ENCODE measurements around the gene ROR1.
A peak's percentile ranks its signal among the peaks of the same experiment; 100 is the strongest.

ROR1 gene

DNA sequence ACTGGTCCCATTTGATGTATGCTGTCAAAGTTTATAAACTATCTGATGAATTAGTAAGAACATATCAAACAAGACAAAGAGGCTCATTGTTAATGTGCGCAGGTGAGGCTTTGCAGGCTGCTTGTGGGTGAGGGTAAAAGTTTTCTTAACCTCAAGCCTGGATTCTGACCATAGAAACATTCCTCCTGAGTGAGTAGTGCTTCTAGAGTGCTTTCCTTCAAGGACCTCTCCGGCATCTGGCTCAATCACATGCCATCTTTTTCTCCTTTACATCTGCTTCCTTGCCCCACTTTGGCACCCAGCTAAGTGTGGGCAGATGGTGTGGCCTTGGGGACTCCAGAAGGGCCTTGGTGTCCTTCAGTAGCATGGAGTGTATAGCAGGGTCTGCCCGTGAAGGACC lies 104.0 kb downstream of the ROR1 start:
- ATAC-seq (no peak), DNase-seq (no peak)
- no peaks in the 10 kb centered on the region for H3K4me1 Mint-ChIP-seq
- H3K27ac Mint-ChIP-seq, result no peak overlapping the region
- no peaks in the 10 kb centered on the region for H3K9me3 Mint-ChIP-seq
- no peak overlapping the region for H3K4me3 Mint-ChIP-seq
- H3K27me3 Mint-ChIP-seq, result no peaks in the 10 kb centered on the region
- H3K36me3 Mint-ChIP-seq (ENCODE audit: low read depth), result no peaks in the 10 kb centered on the region

DNA sequence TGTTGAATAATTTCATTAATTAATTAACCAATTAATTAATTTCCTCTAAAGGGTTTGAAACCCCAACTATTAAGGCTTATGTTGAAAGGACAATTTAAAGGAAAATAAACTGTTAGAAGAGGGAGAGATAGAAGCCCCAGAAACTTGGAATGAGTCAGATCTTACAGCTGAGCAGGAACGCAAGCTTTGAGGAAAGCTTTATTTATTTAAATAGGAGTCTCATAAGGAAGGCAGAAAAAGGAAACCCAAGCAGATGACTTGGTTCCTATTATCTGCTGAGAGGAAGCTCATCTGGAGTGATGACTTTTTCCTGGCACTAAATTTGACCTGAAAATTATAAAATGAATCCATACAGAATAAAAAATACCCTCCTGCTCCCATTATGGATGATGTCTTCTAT lies 105.1 kb downstream of the ROR1 start:
- DNase-seq, result no peak
- no peaks in the 10 kb centered on the region for H3K27me3 Mint-ChIP-seq

DNA sequence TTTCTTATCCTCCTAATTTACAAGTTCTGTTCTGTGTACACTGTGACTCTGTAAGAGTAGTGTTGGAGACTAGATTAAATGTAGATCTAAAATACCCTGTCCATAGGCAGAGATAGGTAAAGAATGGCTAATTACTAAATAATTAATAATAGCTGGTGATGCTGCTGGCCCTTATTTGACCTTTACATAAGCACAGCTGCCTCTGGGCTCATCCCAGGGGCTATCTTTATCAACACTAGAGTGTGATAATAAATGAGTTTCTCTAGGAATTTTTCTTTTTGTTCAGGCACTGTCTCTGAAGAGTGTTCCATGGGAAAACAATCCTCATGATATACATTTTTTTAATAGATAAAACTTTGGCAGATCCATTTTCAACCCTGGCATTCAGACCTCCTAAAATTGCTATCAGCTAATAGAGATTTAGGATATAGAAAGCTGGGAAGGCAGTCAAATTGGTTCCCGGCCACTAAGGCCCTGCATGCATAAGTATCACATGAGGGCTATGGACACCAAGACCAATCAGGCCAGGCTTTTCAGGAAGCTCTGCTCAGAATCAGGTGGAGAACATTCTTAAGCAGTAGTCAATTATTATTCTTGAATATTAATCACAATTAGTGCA lies 107.2 kb downstream of the ROR1 start:
- ATAC-seq (no peak), DNase-seq (no peak)
- Mint-ChIP-seq H3K4me1 (no peaks in the 10 kb centered on the region), H3K4me3 (no peak overlapping the region), H3K36me3 (ENCODE audit: low read depth) (no peaks in the 10 kb centered on the region), H3K9me3 (no peaks in the 10 kb centered on the region), H3K27ac (no peak overlapping the region), H3K27me3 (no peaks in the 10 kb centered on the region)

More for the DNA sequence above, 105.1 kb downstream of the ROR1 start:
- H3K4me3 Mint-ChIP-seq, result no peak overlapping the region
- H3K27ac Mint-ChIP-seq, result no peak overlapping the region
- H3K36me3 Mint-ChIP-seq (ENCODE audit: low read depth), result no peaks in the 10 kb centered on the region
- no peaks in the 10 kb centered on the region for H3K9me3 Mint-ChIP-seq
- no peaks in the 10 kb centered on the region for H3K4me1 Mint-ChIP-seq
- ATAC-seq, result no peak

DNA sequence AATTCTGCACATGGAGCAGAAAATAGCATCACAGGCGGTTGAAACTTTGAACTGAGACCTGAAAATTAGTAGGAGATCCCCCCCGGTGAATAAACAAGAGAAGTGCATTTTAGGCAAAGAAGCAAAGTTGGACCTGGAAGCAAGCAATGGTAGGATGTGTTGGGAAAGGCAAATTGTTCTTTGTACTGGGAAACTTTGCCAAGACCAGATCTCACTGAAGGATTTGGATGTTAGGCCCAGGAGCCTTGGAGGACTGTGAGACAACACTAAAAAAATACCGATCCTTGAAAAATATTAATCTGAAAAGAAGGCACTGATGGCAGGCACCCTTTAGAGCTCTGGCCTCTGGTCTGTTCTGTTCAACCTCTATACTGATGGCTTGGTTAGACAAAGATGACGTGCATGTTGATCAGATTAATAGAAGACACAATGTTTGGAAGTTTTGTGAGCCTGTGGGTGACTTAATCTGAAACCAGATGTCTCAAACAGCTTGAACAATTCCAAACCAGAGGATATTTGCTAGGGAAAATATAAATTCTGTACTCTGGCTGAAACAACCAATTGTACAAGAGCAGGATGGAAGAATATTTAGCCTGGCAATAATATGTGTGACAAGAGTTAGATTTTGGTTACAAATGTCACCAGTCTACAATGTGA lies 108.4 kb downstream of the ROR1 start:
- ATAC-seq (no peak), DNase-seq (no peak)
- no peak overlapping the region for H3K27ac Mint-ChIP-seq
- no peaks in the 10 kb centered on the region for H3K36me3 Mint-ChIP-seq (ENCODE audit: low read depth)
- no peaks in the 10 kb centered on the region for H3K4me1 Mint-ChIP-seq
- no peaks in the 10 kb centered on the region for H3K9me3 Mint-ChIP-seq
- no peaks in the 10 kb centered on the region for H3K27me3 Mint-ChIP-seq
- no peak overlapping the region for H3K4me3 Mint-ChIP-seq

DNA sequence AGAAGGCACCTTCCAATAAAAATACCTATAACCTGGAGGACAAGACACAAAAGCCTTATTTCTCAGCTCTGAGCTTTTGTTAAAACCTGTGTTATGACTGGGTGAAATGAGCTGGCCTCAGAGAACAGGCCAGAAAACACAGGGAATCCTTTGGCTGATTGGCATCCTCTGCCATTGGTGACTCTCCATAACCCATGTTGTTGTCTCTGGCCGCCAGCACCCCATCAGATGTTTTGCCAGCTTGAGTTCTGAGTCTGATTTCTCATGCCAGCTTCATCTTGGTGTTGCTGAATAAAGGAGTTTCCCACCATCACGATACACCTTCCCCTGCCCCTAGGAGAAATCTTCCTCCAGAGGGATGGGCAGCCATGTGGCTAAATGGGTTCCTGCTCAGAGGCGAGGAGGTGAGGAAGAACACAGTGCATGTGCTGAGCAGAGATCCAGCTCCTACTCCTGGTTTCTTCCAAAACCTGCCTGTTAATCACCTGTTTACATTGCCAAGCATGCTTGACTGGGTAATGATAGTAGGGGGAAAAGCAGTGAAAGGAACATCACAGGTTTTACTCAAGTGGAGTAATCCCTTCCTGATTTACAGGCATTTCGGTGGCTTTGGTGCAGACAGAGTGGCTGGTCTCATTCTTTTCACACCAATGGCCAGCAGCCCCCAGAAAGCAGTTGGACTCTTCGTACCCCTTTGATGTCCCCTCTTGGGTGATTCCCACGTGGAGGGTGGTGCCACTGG lies 109.8 kb downstream of the ROR1 start:
- Mint-ChIP-seq H3K36me3 (ENCODE audit: low read depth) (no peaks in the 10 kb centered on the region), H3K4me3 (no peak overlapping the region), H3K4me1 (no peaks in the 10 kb centered on the region), H3K27ac (no peak overlapping the region), H3K27me3 (no peaks in the 10 kb centered on the region), H3K9me3 (no peaks in the 10 kb centered on the region)
- ATAC-seq, result no peak
- no peak for DNase-seq

DNA sequence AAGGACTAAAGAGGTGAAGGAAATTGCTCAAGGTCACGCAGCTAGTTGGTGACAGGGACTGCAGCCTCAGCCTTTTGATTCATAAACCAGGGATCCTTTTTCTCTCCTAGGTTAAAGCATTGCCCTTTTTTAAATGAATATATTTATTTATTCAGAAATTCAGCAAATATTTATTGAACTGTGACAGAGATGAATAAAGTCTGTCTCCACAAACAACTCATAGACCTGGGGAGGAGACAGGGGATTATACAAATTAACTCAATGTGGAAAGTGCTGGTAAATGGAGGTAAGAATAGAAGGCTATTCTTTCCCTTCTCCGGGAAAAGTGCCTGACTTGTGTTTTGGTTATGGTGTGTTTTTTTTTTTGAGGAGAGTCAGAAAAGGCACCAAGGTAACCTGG lies 110.7 kb downstream of the ROR1 start:
- Mint-ChIP-seq H3K4me1 (no peaks in the 10 kb centered on the region), H3K4me3 (no peak overlapping the region), H3K27ac (no peak overlapping the region), H3K9me3 (no peaks in the 10 kb centered on the region), H3K36me3 (ENCODE audit: low read depth) (no peaks in the 10 kb centered on the region), H3K27me3 (no peaks in the 10 kb centered on the region)
- DNase-seq (no peak), ATAC-seq (no peak)

DNA sequence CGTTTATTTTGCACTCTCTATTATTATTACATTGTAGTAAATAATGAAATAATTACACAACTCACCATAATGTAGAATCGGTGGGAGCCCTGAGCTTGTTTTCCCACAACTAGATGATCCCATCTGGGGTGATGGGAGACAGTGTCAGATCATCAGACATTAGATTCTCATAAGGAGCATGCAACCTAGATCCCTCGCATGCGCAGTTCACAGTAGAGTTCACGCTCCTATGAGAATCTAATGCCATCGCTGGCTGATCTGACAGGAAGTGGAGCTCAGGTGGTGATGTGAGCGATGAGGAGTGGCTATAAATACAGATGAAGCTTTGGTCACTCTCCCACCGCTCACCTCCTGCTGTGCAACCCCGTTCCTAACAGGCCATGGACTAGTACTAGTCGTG lies 112.1 kb downstream of the ROR1 start:
- ATAC-seq (no peak), DNase-seq (no peak)
- H3K27ac Mint-ChIP-seq, result no peak overlapping the region
- no peaks in the 10 kb centered on the region for H3K36me3 Mint-ChIP-seq (ENCODE audit: low read depth)
- peaks cover 2% of the 10 kb centered on the region for H3K4me1 Mint-ChIP-seq
- no peak overlapping the region for H3K4me3 Mint-ChIP-seq
- H3K9me3 Mint-ChIP-seq, result no peaks in the 10 kb centered on the region
- no peaks in the 10 kb centered on the region for H3K27me3 Mint-ChIP-seq

DNA sequence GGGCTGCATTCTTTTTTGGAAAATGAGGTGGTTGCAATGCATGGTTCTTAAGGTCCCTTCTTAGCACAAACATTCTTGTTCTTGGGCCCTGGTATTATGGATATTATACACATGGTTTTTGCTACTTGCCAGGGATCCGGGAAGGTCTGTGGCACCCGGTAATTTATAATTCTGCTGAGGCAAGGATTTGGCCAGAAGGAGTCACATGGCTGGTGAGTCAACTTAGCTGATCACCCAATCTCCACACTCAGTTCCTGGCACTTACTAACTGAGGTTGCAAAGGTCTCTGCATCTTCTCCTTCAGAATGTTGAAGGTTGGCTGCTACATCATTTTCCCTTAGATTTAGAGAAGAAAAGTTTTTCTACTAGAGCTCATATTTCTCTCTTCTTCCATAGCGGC lies 112.5 kb downstream of the ROR1 start:
- no peak for ATAC-seq

DNA sequence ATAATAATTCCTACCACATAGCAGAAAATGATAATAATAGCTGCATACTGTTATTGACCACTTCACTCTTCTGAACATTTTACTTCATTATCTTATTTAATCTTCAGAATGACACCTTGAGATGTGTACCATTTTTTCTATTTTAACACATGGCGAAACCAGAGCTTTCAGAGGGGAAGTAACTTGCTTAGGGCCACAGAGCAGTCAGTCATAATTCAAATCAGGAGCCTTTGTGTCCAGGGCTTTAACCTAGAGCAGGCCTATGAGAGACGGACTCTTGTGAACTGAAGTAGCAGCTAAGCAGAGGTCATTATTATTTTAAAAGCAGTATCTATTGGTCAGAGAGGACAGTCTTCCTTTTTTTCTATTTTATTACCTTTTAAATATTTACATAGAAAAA lies 114.0 kb downstream of the ROR1 start:
- H3K4me1 Mint-ChIP-seq, result peaks cover 8% of the 10 kb centered on the region
- H3K4me3 Mint-ChIP-seq, result no peak overlapping the region
- H3K9me3 Mint-ChIP-seq, result no peaks in the 10 kb centered on the region
- DNase-seq, result no peak
- H3K27ac Mint-ChIP-seq, result no peak overlapping the region
- H3K36me3 Mint-ChIP-seq (ENCODE audit: low read depth), result no peaks in the 10 kb centered on the region
- peaks cover 3% of the 10 kb centered on the region for H3K27me3 Mint-ChIP-seq
- no peak for ATAC-seq

More for the DNA sequence above, 112.5 kb downstream of the ROR1 start:
- Mint-ChIP-seq H3K27ac (no peak overlapping the region), H3K4me3 (no peak overlapping the region), H3K27me3 (no peaks in the 10 kb centered on the region), H3K36me3 (ENCODE audit: low read depth) (no peaks in the 10 kb centered on the region), H3K4me1 (peaks cover 2% of the 10 kb centered on the region), H3K9me3 (no peaks in the 10 kb centered on the region)
- no peak for DNase-seq

DNA sequence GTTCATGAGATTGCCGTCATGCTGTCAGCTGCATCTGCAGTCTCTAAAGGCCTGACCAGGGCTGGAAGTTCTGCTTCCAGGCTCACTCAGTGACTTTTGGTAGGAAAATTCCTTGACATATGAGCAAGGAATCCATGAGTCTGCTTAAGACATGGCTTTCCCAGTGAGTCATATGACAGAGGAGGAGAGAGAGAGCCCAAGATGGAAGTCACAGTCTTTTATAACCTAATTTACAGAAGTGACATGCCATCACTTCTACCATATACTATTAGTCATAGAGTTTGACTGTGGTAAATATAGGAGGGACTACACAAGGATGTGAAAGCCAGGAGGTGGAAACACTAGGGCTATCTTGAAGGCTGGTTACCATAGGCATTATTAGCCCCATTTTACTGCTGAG lies 115.2 kb downstream of the ROR1 start:
- Mint-ChIP-seq H3K27me3 (peaks cover 3% of the 10 kb centered on the region), H3K4me3 (no peak overlapping the region), H3K36me3 (ENCODE audit: low read depth) (no peaks in the 10 kb centered on the region), H3K27ac (no peak overlapping the region), H3K9me3 (no peaks in the 10 kb centered on the region), H3K4me1 (peaks cover 12% of the 10 kb centered on the region)
- peak; percentile 37 for ATAC-seq
- DNase-seq, result no peak

DNA sequence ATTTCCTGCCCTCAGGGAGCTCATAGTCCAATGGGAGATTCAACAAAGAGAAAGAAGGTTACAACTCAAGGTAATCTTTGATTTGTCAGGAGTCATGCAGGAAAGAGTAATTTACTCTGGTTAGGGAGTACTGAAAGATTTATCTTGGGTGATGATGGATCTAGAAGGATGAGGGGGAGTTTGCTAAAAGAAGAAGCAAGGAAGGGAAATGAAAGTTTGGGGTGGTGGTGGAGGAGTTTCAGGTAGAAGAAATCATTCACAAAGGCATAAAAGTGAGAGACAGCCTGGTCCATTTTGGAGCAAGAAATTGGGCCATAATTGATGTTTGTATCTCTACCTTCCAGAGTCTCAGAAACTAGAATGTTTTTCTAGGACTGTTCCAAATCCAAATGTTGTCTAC lies 116.7 kb downstream of the ROR1 start:
- DNase-seq, result no peak
- Mint-ChIP-seq H3K9me3 (no peaks in the 10 kb centered on the region), H3K4me3 (no peak overlapping the region), H3K27ac (no peak overlapping the region), H3K4me1 (peaks cover 12% of the 10 kb centered on the region), H3K27me3 (peaks cover 5% of the 10 kb centered on the region), H3K36me3 (ENCODE audit: low read depth) (no peaks in the 10 kb centered on the region)
- ATAC-seq, result no peak

DNA sequence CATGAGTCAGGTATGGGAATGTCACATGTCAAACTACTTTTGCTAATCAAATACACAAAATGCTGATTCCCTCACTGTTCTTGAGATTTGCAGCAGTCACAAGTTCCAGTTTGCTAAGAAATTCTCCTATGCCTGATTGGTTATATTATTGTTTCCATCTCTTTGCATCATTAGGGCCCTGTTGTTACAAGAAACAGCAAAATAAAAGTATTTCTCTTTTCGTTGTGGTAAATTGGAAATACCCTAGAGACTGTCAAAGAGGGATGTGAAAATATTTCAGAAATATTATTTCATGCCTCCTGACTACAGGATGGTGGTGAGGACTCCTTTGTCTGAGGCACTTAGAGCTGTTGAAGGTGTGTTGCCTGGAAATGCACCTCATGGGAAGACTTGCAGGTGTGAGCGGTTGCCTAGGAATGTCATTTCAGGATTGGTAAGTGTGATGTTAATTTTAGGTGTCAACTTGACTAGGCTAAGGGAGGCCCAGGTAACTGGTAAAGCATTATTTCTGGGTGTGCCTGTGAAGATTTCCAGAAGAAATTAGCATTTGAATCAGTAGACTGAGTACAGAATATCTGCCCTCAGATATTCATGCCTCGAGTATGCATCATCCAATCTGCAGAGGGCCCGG lies 117.4 kb downstream of the ROR1 start:
- no peak for ATAC-seq
- no peak for DNase-seq
- Mint-ChIP-seq H3K9me3 (no peaks in the 10 kb centered on the region), H3K4me3 (no peak overlapping the region), H3K27me3 (peaks cover 6% of the 10 kb centered on the region), H3K27ac (no peak overlapping the region), H3K4me1 (peaks cover 12% of the 10 kb centered on the region), H3K36me3 (ENCODE audit: low read depth) (no peaks in the 10 kb centered on the region)

DNA sequence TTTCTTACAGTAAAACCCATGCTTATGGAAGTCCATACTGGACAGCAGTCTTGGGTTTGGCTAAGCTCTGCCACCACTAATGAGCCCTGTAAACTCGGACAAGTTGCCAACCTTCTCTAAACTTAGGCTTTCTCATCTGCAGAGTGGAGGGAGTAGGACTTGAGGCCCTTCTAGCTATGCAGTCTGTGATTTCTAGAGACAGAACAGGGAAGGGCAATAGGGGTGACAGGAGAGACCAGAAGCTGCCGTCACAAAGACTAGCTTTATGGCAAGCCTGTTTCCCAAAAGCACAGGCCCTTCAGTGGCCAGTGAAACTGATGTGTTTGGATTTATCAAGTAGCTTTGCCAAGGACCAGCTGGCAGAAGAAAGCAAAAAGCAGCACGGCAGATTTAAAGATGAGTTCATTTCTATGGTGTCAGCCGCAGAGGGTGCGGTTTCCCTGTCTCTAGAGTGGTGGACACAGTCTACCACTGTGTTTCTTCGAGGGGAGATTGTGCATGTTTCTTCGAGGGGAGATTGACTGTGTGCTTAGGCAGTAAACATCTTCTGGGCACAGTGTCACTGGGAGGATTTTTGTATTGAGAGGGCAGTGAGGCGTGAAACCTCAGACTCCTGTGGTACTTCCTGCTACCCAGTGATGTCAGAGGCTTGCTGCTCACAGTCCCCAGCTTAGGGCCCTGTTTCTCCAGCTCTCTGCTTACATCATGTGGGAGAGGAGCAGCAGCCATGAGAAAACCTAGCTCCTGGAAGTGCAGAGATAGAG lies 119.0 kb downstream of the ROR1 start:
- Mint-ChIP-seq H3K4me1 (peaks cover 12% of the 10 kb centered on the region), H3K9me3 (peaks cover 2% of the 10 kb centered on the region), H3K27me3 (peaks cover 6% of the 10 kb centered on the region), H3K36me3 (ENCODE audit: low read depth) (no peaks in the 10 kb centered on the region), H3K27ac (no peak overlapping the region), H3K4me3 (no peak overlapping the region)
- DNase-seq (peak; percentile 13), ATAC-seq (no peak)

DNA sequence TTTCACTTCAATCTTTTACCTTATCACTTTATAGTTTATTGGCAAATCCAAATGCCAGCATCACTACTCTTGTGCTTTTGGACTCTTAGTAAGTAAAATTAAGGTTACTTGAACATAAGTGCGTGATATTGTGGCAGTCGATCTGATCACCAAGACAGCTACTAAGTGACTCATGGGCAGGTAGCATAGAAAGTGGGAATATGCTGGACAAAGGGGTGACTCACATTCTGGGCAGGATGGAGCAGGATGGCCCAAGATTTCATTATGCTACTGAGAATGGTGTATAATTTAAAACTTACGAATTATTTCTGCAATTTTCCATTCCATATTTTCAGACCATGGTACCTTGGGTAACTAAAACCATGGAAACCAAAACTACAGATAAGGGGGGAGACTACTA lies 120.2 kb downstream of the ROR1 start:
- Mint-ChIP-seq H3K4me1 (peaks cover 12% of the 10 kb centered on the region), H3K4me3 (no peak overlapping the region), H3K36me3 (ENCODE audit: low read depth) (no peaks in the 10 kb centered on the region), H3K27ac (no peak overlapping the region), H3K9me3 (peaks cover 3% of the 10 kb centered on the region), H3K27me3 (peaks cover 14% of the 10 kb centered on the region)
- DNase-seq, result no peak
- no peak for ATAC-seq
